ENCODE results near the gene SS18.

Gene SS18

GRCh38 chr18:26003817-26004216, 86.6 kb downstream of the SS18 start:
- no peak overlapping the region for H3K27ac ChIP-seq
- no peak overlapping the region for H3K4me3 ChIP-seq
- TF ChIP-seq CTCF (IDR thresholded peaks at IDR 0.05): no peak
- DNase-seq (ENCODE audit: low spot score): no peak

- no peak for TF ChIP-seq CTCF (IDR thresholded peaks at IDR 0.05)
- H3K4me3 ChIP-seq: no peak overlapping the region
- no peak for DNase-seq (ENCODE audit: low spot score)
- H3K27ac ChIP-seq: no peak overlapping the region
These were observed 87.1 kb downstream of the SS18 start for GRCh38 chr18:26003356-26003755.

DNA sequence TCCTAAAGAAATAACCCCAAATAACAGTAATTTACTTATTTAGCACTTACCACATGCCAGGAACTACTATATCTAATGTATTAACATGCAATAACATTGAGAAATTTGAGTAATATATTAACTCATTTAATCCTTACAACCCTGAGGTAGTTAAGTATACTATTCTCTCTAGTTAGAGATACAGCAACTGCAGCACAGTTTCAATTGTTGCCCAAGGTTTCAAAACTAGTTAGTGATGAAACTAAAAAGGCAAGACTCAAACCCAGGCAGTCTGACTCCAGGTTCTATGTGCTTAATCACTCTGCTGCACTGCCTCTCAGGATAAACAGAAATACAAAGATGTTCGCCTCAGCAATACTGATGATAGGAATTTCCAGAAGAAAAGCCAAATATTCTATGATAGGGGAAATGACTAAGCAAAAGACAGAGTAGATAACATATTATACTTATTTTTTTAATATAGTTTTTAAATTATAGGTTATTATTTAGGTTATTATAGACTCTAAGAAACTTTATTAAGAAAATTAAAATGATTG, 88.0 kb downstream of the SS18 start:
- TF ChIP-seq CTCF (IDR thresholded peaks at IDR 0.05): no peak
- Histone ChIP-seq H3K27ac (no peak overlapping the region), H3K4me3 (no peak overlapping the region)
- DNase-seq (ENCODE audit: low spot score): no peak

GRCh38 chr18:25998461-25998860, 92.0 kb downstream of the SS18 start:
- H3K27ac ChIP-seq: no peak overlapping the region
- no peak for DNase-seq (ENCODE audit: low spot score)
- no peak for TF ChIP-seq CTCF (IDR thresholded peaks at IDR 0.05)
- no peak overlapping the region for H3K4me3 ChIP-seq

DNA sequence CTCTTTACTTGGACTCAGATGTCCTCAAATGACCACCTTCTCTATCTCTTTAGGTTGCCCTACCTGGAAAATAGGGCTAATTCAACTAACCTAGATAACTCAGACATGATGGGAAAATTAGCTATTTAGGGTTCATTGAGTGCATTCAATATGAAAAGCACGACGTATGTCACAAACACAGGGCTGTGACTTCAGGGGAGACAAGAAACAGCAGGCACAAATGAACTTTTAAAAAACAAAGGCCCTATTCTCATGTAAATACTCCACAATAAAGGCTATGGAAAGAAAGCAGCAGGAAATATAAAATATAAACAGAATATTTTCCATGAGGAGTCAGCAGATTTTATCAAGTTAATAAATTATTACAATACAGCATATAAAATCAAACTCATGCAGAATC, 97.8 kb downstream of the SS18 start:
- H3K4me3 ChIP-seq: no peak overlapping the region
- no peak overlapping the region for H3K27ac ChIP-seq
- TF ChIP-seq CTCF (IDR thresholded peaks at IDR 0.05): no peak
- DNase-seq (ENCODE audit: low spot score): no peak

DNA sequence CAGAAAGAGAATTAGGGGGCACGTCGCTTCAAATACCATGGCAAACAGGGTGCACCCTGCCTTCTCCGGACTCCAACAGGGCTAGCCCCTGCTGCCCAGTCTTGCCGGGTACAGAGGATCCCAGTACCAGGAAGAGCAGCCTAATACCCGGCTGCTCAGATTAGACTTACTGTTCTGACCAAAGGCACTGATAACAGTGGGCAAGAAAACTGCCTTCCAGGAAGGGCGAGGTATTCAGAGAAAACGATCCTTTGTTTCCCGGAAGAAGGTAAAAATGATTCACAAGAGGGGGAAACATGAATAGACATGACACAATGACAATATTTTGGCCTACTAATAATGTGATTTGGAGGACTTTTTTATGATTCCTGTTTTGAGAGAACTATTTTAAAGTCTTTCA, 99.9 kb downstream of the SS18 start:
- H3K27ac ChIP-seq: no peak overlapping the region
- TF ChIP-seq CTCF (IDR thresholded peaks at IDR 0.05): no peak
- DNase-seq (ENCODE audit: low spot score): no peak
- H3K4me3 ChIP-seq: no peak overlapping the region

GRCh38 chr18:25985707-25986394, 104.6 kb downstream of the SS18 start:
- TF ChIP-seq CTCF (IDR thresholded peaks at IDR 0.05): no peak
- no peak overlapping the region for H3K27ac ChIP-seq
- DNase-seq (ENCODE audit: low spot score): no peak
- no peak overlapping the region for H3K4me3 ChIP-seq
